OCI-LY7 (cell line): ENCODE measurements around the gene MTRF1L. TPM values are rescaled to one million over a fixed set of nuclear protein-coding genes. Genes with fewer than 3 reads are reported as not detected.

ENCODE experiments used
- BruUV-seq: library from RNA; stranded (reverse); fragments of 400-500 nt; replicated peaks from 2 replicates; lab custom pipeline; 2021; lab: Mats Ljungman, UMichigan
- CTCF ChIA-PET: fragments of 300-600 bp; sonication (Branson Sonifier 250); formaldehyde crosslinking; loops from one replicate; lab custom pipeline; 2022; ENCODE audit warnings: antibody characterized with exemption; ENCODE audit not compliant: unreplicated experiment; lab: Charles Lee
- POLR2A ChIA-PET: fragments of 300-600 bp; sonication (Branson Sonifier 250); formaldehyde crosslinking; loops from one replicate; lab custom pipeline; 2022; ENCODE audit warnings: antibody characterized with exemption; lab: Charles Lee
- DNase-seq: peaks from one replicate; pipeline ENCODE4 v3.0.0-alpha.2; 2015; ENCODE audit warnings: low spot score
- H2AFZ ChIP-seq: fragments of 200-600 bp; sonication (generic), shearing (Covaris generic); 2 replicates; pipeline ENCODE4 v1.6.1; 2014; ENCODE audit warnings: mild to moderate bottlenecking, antibody characterized with exemption, low read length, moderate library complexity
- H3K27ac ChIP-seq: fragments of 200-600 bp; sonication (generic); 2 replicates; pipeline ENCODE4 v1.5.1; 2014; ENCODE audit warnings: mixed run types, low read depth, mild to moderate bottlenecking, moderate library complexity, low read length, inconsistent platforms; ENCODE audit not compliant: poor library complexity, severe bottlenecking
- H3K36me3 ChIP-seq: fragments of 200-600 bp; sonication (generic); 2 replicates; pipeline ENCODE4 v1.6.1; 2014; ENCODE audit warnings: mild to moderate bottlenecking, antibody characterized with exemption, low read length, moderate library complexity, mixed read lengths; ENCODE audit not compliant: insufficient read depth
- H3K4me1 ChIP-seq: fragments of 200-600 bp; sonication (generic); 2 replicates; pipeline ENCODE4 v1.5.1; 2014; ENCODE audit warnings: mild to moderate bottlenecking, low read length; ENCODE audit not compliant: insufficient read depth, poor library complexity, severe bottlenecking
- H3K4me2 ChIP-seq: fragments of 200-600 bp; sonication (generic); 2 replicates; pipeline ENCODE4 v1.6.1; 2014; ENCODE audit warnings: mild to moderate bottlenecking, low read length
- H3K4me3 ChIP-seq: fragments of 200-600 bp; sonication (generic); 2 replicates; pipeline ENCODE4 v1.5.1; 2014; ENCODE audit warnings: mild to moderate bottlenecking, low read depth, low read length; ENCODE audit not compliant: poor library complexity, severe bottlenecking
- H3K79me2 ChIP-seq: fragments of 200-600 bp; sonication (generic); 2 replicates; pipeline ENCODE4 v1.6.1; 2016; ENCODE audit warnings: low read depth, mild to moderate bottlenecking, low read length, moderate library complexity, mixed read lengths; ENCODE audit not compliant: insufficient read depth
- H3K9me2 ChIP-seq: fragments of 200-600 bp; sonication (generic); 2 replicates; pipeline ENCODE4 v1.6.1; 2016; ENCODE audit warnings: mild to moderate bottlenecking, low read length, mixed read lengths; ENCODE audit not compliant: insufficient read depth
- H3K9me3 ChIP-seq: fragments of 200-600 bp; sonication (generic); 2 replicates; pipeline ENCODE4 v1.6.1; 2014; ENCODE audit warnings: mild to moderate bottlenecking, mixed run types, low read length, mixed read lengths
- H4K20me1 ChIP-seq: fragments of 200-600 bp; sonication (generic); 2 replicates; pipeline ENCODE4 v1.6.1; 2014; ENCODE audit warnings: mild to moderate bottlenecking, antibody characterized with exemption, low read length, moderate library complexity, mixed read lengths; ENCODE audit not compliant: insufficient read depth
- EZH2phosphoT487 ChIP-seq: fragments of 200-600 bp; sonication (generic); IDR thresholded peaks from 2 replicates; pipeline ENCODE4 v1.6.1; 2018; ENCODE audit warnings: low read depth, borderline replicate concordance, mild to moderate bottlenecking, mixed run types, antibody characterized with exemption, low read length, moderate library complexity, mixed read lengths
- intact Hi-C: fragments of 100-400 bp; cut with micrococcal nuclease; formaldehyde crosslinking; loops from one replicate; pipeline ENCODE4 v1.10.0; 2022; ENCODE audit not compliant: unreplicated experiment
- total RNA-seq, 2 experiments: library from RNA; depleted of rRNA in 1 of 2; stranded (reverse); fragments of >200 nt in 1 of 2; shearing (Covaris generic) in 1 of 2; gene quantifications; 2 replicates each; pipeline ENCODE4 v1.2.3, GENCODE V29; 2014 to 2022
- TF ChIP-seq, protein P1 (sequence below): fragments of 200-600 bp; sonication (generic); conservative IDR thresholded peaks from 2 replicates; pipeline ENCODE4 v1.5.1; 2014; ENCODE audit warnings: mild to moderate bottlenecking, antibody characterized with exemption, low read length, moderate library complexity, mixed read lengths

MTRF1L gene
- total RNA-seq, 2 experiments from 2014 or later, result 11.0 to 19.2 TPM

DNA sequence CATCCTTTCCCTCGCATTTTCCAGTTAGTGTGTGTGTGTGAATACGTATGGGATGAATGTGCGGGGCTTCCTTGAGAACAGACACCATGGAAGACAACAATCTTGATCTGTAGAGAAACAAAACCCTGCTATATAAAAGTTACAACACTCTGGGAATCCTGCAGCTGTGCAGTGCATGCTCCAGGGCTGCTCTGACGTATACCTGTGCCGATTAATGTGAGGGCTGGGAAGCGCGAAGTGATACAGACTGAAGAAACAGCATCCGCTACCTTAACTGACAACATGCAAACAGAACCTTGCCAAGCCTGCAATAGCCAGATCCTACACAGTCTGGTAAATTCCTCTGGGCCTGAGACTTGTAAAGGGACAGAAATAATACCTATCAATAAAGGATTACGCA, 31.6 kb upstream of the MTRF1L start:
- Histone ChIP-seq H3K27ac (no peak overlapping the region), H3K36me3 (no peaks in the 10 kb centered on the region), H3K4me2 (no peak overlapping the region), H3K9me2 (no peaks in the 10 kb centered on the region), H3K9me3 (no peaks in the 10 kb centered on the region), H3K4me1 (no peaks in the 10 kb centered on the region), H4K20me1 (no peaks in the 10 kb centered on the region), H3K79me2 (no peaks in the 10 kb centered on the region), H2AFZ (no peak overlapping the region), H3K4me3 (no peak overlapping the region)
- BruUV-seq, result no TSS peak
- no peak for DNase-seq
- intact Hi-C loops, result loop anchor here (5.0 to 10.0 kb wide), 3 partner anchors 278 to 911 kb away; no protein-coding TSS in a partner anchor
- no peak for TF ChIP-seq EZH2phosphoT487
- TF ChIP-seq, protein P1, sequence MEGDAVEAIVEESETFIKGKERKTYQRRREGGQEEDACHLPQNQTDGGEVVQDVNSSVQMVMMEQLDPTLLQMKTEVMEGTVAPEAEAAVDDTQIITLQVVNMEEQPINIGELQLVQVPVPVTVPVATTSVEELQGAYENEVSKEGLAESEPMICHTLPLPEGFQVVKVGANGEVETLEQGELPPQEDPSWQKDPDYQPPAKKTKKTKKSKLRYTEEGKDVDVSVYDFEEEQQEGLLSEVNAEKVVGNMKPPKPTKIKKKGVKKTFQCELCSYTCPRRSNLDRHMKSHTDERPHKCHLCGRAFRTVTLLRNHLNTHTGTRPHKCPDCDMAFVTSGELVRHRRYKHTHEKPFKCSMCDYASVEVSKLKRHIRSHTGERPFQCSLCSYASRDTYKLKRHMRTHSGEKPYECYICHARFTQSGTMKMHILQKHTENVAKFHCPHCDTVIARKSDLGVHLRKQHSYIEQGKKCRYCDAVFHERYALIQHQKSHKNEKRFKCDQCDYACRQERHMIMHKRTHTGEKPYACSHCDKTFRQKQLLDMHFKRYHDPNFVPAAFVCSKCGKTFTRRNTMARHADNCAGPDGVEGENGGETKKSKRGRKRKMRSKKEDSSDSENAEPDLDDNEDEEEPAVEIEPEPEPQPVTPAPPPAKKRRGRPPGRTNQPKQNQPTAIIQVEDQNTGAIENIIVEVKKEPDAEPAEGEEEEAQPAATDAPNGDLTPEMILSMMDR, result no peak
- CTCF ChIA-PET, result no interaction called here
- POLR2A ChIA-PET, result no interaction called here

DNA sequence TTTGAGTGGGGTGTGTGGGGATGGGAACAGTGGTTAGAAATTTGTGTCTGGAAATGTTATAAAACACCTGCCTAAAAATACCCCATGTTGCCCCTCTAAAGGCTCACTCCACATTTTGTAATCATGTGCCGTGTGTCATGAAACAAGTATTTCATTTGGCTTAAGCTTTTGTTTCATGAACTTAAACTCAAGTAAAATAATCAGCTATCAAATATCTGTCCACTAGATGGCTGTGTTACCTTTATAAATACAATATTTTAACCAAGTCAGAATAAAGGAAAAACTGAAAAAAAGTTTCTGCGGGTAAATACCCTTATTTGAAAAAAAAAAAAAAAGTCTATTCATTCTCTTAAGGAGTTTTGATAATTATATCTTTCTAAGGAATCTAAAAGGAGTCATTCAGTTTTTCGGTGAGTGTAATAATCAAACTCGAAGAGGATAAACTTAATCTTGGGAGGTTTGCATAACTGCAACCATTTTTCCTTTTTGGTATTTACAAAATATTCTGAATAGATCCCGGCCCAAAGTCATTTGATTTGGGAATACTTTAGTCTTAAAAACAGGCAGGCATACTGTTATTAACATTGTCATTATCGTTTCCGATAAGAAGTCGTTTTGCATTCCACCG, 29.9 kb upstream of the MTRF1L start:
- H3K9me3 ChIP-seq, result no peaks in the 10 kb centered on the region
- POLR2A ChIA-PET, result interaction anchor here (0.6 to 1.0 kb wide), 3 partner anchors 9 to 277 kb away, joined by 3 to 5 read pairs (median 3); no protein-coding TSS in a partner anchor
- no peak overlapping the region for H3K4me3 ChIP-seq
- TF ChIP-seq, protein P1, result peak; percentile 81
- TF ChIP-seq EZH2phosphoT487, result no peak
- intact Hi-C loops, result loop anchor here (5.0 to 10.0 kb wide), 3 partner anchors 280 to 912 kb away; no protein-coding TSS in a partner anchor
- no peak overlapping the region for H3K4me2 ChIP-seq
- no TSS peak for BruUV-seq
- no peak overlapping the region for H3K27ac ChIP-seq
- no peaks in the 10 kb centered on the region for H3K36me3 ChIP-seq
- no peak overlapping the region for H2AFZ ChIP-seq
- no peaks in the 10 kb centered on the region for H3K9me2 ChIP-seq
- no peaks in the 10 kb centered on the region for H4K20me1 ChIP-seq
- no peaks in the 10 kb centered on the region for H3K79me2 ChIP-seq
- DNase-seq, result peak; percentile 23
- CTCF ChIA-PET, result no interaction called here
- H3K4me1 ChIP-seq, result no peaks in the 10 kb centered on the region

DNA sequence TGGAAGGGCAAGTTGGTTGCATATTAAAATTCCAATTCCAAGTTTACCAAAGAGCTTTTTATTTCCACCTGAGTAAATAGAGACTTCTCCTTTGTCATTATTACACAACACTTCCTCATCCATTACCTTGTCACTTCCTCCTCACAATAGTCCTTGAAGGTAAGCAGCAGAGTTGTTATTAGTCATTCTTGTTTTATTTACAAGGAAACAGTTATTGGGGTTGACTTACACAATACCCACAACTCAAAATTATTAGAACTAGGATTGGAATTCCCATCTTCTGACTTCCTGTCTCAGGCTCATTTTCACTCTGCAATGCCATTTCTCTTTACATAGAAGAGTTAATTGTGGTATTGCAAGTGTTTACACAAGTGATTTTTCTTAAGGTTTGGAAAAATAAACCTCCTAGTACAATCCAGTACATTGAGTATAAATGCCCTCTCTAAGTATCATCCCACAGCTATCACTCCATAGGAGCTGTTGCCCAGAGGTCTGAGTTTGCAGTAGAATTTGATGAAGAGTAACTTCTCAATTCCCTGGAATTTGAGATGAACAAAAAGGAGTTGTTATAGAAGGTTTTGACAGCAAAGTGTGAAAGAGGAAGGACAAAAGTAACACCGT, 28.9 kb upstream of the MTRF1L start:
- ChIA-PET POLR2A (interaction anchor here (0.9 kb wide), 1 partner anchor 276 kb away, joined by 3 read pairs; no protein-coding TSS in a partner anchor), CTCF (no interaction called here)
- no TSS peak for BruUV-seq
- no peaks in the 10 kb centered on the region for H3K9me3 ChIP-seq
- H3K79me2 ChIP-seq, result no peaks in the 10 kb centered on the region
- no peak for TF ChIP-seq EZH2phosphoT487
- TF ChIP-seq, protein P1, result no peak
- no peaks in the 10 kb centered on the region for H3K36me3 ChIP-seq
- no peaks in the 10 kb centered on the region for H3K4me1 ChIP-seq
- intact Hi-C loops, result loop anchor here (5.0 to 10.0 kb wide), 3 partner anchors 281 to 913 kb away; no protein-coding TSS in a partner anchor
- no peak overlapping the region for H3K4me3 ChIP-seq
- no peaks in the 10 kb centered on the region for H3K9me2 ChIP-seq
- DNase-seq, result no peak
- H3K4me2 ChIP-seq, result no peak overlapping the region
- H4K20me1 ChIP-seq, result no peaks in the 10 kb centered on the region
- H2AFZ ChIP-seq, result no peak overlapping the region
- H3K27ac ChIP-seq, result no peak overlapping the region
